Tibial nerve (tissue), 4 donors: ENCODE results near the gene FOS.

ENCODE experiments used
- EP300 ChIP-seq, 2 donors: sonication (generic); formaldehyde crosslinking; IDR thresholded peaks; one replicate each; pipeline ENCODE4 v1.6.1; 2017; ENCODE audit warnings: antibody characterized with exemption in 2 of 2, mild to moderate bottlenecking in 1 of 2
- POLR2A ChIP-seq, 2 donors: fragments of 450-650 bp; IDR thresholded peaks; one replicate each; pipeline ENCODE4 v1.6.1; 2017; ENCODE audit warnings: antibody characterized with exemption in 2 of 2, mild to moderate bottlenecking in 2 of 2, moderate library complexity in 2 of 2
- TF ChIP-seq, protein P1 (sequence below), 5 experiments: fragments of 200-600 bp in 3 of 5; fragments of 450-650 bp in 2 of 5; sonication (generic) in 3 of 5; IDR thresholded peaks; one replicate each; pipeline ENCODE4 v1.5.1; 2016 to 2019; ENCODE audit warnings: antibody characterized with exemption in 5 of 5, mild to moderate bottlenecking in 3 of 5, moderate library complexity in 2 of 5

- TF ChIP-seq, protein P1, sequence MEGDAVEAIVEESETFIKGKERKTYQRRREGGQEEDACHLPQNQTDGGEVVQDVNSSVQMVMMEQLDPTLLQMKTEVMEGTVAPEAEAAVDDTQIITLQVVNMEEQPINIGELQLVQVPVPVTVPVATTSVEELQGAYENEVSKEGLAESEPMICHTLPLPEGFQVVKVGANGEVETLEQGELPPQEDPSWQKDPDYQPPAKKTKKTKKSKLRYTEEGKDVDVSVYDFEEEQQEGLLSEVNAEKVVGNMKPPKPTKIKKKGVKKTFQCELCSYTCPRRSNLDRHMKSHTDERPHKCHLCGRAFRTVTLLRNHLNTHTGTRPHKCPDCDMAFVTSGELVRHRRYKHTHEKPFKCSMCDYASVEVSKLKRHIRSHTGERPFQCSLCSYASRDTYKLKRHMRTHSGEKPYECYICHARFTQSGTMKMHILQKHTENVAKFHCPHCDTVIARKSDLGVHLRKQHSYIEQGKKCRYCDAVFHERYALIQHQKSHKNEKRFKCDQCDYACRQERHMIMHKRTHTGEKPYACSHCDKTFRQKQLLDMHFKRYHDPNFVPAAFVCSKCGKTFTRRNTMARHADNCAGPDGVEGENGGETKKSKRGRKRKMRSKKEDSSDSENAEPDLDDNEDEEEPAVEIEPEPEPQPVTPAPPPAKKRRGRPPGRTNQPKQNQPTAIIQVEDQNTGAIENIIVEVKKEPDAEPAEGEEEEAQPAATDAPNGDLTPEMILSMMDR (IDR thresholded peaks at IDR 0.05) = no peak
- TF ChIP-seq POLR2A (IDR thresholded peaks at IDR 0.05) (no peak), EP300 (IDR thresholded peaks at IDR 0.05) (peak; percentile 55 to 83)
Measured at GRCh38 chr14:75258079-75258802, 20.4 kb upstream of the FOS start.
